K562 (cell line): ENCODE measurements around the gene DNAJC13. TPM values are rescaled to one million over a fixed set of nuclear protein-coding genes. Genes with fewer than 3 reads are reported as not detected.

ENCODE experiments used
- ATAC-seq: fragments of 200-7000 bp; cut with Tn5 transposase; 3 replicates; pipeline ENCODE4 v1.9.1; 2020; ENCODE audit warnings: moderate library complexity
- BruUV-seq: library from RNA; stranded (reverse); fragments of 400-500 nt; replicated peaks from 2 replicates; lab custom pipeline; 2021; lab: Mats Ljungman, UMichigan
- CTCF ChIA-PET: fragments of 300-600 bp; formaldehyde crosslinking; extraction: SDS; loops from one replicate; lab custom pipeline; 2021; ENCODE audit warnings: low intra/inter-chr PET ratio; lab: Yijun Ruan, JAX
- POLR2A ChIA-PET: fragments of 300-600, 350-650 bp; sonication (Branson Sonifier 250); formaldehyde crosslinking; extraction: SDS; loops from one replicate; lab custom pipeline; 2021; ENCODE audit warnings: antibody characterized with exemption, inconsistent platforms; lab: Yijun Ruan, JAX
- DNase-seq, 4 experiments: peaks; one replicate each; pipeline versions ENCODE4 v3.0.0 to v3.0.0-alpha.2; 2011 to 2018; ENCODE audit warnings: low spot score in 3 of 4, mixed read lengths in 3 of 4; ENCODE audit errors: extremely low read depth in 1 of 4
- FAIRE-seq: peaks from 2 replicates; lab custom pipeline; 2011; peaks lifted over from hg19 to GRCh38; lab: Jason Lieb, UNC
- H2AFZ ChIP-seq: 2 replicates; pipeline ENCODE4 v1.6.0; 2011; ENCODE audit warnings: low read depth, low read length, control low read depth, inconsistent platforms
- H3K27ac ChIP-seq: fragments of 200-600 bp; 3 replicates; pipeline ENCODE4 v1.8.0; 2011; ENCODE audit warnings: low read depth, mild to moderate bottlenecking, control low read depth, inconsistent platforms, low read length, moderate library complexity, mixed read lengths; ENCODE audit errors: extremely low read depth
- H3K27me3 ChIP-seq, 2 experiments: fragments of 300-600 bp in 1 of 2; 2 replicates in 1 of 2; 3 replicates in 1 of 2; pipeline versions ENCODE4 v1.6.0 to v1.8.0; 2011; ENCODE audit warnings: inconsistent platforms in 2 of 2, low read length in 2 of 2, mild to moderate bottlenecking in 1 of 2, mixed read lengths in 1 of 2, moderate library complexity in 1 of 2; ENCODE audit not compliant: control insufficient read depth in 2 of 2, insufficient read depth in 2 of 2
- H3K36me3 ChIP-seq: fragments of 300-600 bp; 3 replicates; pipeline ENCODE4 v1.8.0; 2011; ENCODE audit warnings: mild to moderate bottlenecking, low read length, inconsistent platforms; ENCODE audit not compliant: control insufficient read depth, insufficient read depth
- H3K4me1 ChIP-seq, 2 experiments: fragments of 200-600 bp in 1 of 2; replicated peaks in 1 of 2; 2 replicates in 1 of 2; 3 replicates in 1 of 2; pipeline versions ENCODE4 v1.5.1 to v1.8.0; 2011; ENCODE audit warnings: inconsistent platforms in 2 of 2, low read length in 2 of 2, mild to moderate bottlenecking in 1 of 2, mixed read lengths in 1 of 2, moderate library complexity in 1 of 2; ENCODE audit not compliant: control insufficient read depth in 2 of 2, insufficient read depth in 2 of 2
- H3K4me2 ChIP-seq: 2 replicates; pipeline ENCODE4 v1.6.1; 2011; ENCODE audit warnings: low read length, control low read depth, inconsistent platforms, mixed read lengths; ENCODE audit not compliant: insufficient read depth
- H3K4me3 ChIP-seq: fragments of 200-600 bp; sonication (generic), shearing (Covaris generic); 2 replicates; pipeline ENCODE4 v1.5.1; 2016; ENCODE audit warnings: control low read depth, inconsistent platforms
- H3K79me2 ChIP-seq: fragments of 200-600 bp; 3 replicates; pipeline ENCODE4 v1.8.0; 2011; ENCODE audit warnings: low read length, inconsistent platforms; ENCODE audit not compliant: control insufficient read depth, insufficient read depth
- H3K9ac ChIP-seq, 2 experiments: 2 replicates each; pipeline versions ENCODE4 v1.6.0 to v1.6.1; 2011; ENCODE audit warnings: low read depth in 2 of 2, low read length in 2 of 2, control low read depth in 1 of 2, inconsistent platforms in 1 of 2, mild to moderate bottlenecking in 1 of 2, mixed read lengths in 1 of 2; ENCODE audit not compliant: insufficient read depth in 1 of 2
- H3K9me1 ChIP-seq: one replicate; pipeline ENCODE4 v1.6.0; 2011; ENCODE audit warnings: inconsistent platforms, mild to moderate bottlenecking, low read length, moderate library complexity; ENCODE audit not compliant: control insufficient read depth, insufficient read depth
- H3K9me3 ChIP-seq: replicated peaks from 2 replicates; pipeline ENCODE4 v1.5.1; 2011; ENCODE audit warnings: low read depth, low read length, inconsistent platforms; ENCODE audit not compliant: control insufficient read depth, insufficient read depth
- H4K20me1 ChIP-seq: replicated peaks from 2 replicates; pipeline ENCODE4 v1.6.1; 2011; ENCODE audit warnings: low read length, inconsistent platforms, mixed read lengths; ENCODE audit not compliant: control insufficient read depth, insufficient read depth
- FOS ChIP-seq: IDR thresholded peaks from 3 replicates; pipeline ENCODE4 v1.6.1; 2011; ENCODE audit not compliant: insufficient read length; ENCODE audit errors: extremely low read depth
- ZNF431 ChIP-seq: sonication (generic); formaldehyde crosslinking; IDR thresholded peaks from 2 replicates; pipeline ENCODE4 v1.8.0; 2022; ENCODE audit warnings: mild to moderate bottlenecking, missing genetic modification reagents
- WGBS: fragments of 100-300 bp; shearing (Covaris generic); methylation state at CpG from one replicate; pipeline ENCODE4 v1.1.6; 2016; ENCODE audit warnings: low coverage, mixed read lengths; ENCODE audit not compliant: insufficient coverage; ENCODE audit errors: missing lambda C conversion rate; 5-methylcytosine and 5-hydroxymethylcytosine counted together
- in situ Hi-C: fragments of 300-500 bp; cut with MboI; formaldehyde crosslinking; loops from 4 replicates; pipeline ENCODE4 v1.15.0; 2018; ENCODE audit warnings: inconsistent platforms, mixed read lengths
- intact Hi-C: fragments of 100-400 bp; cut with micrococcal nuclease; formaldehyde crosslinking; loops from 2 replicates; pipeline ENCODE4 v1.14.2; 2022
- polyA plus RNA-seq, 8 experiments: library from polyadenylated mRNA; depleted of rRNA in 4 of 8; stranded (reverse) in 5 of 8; unstranded in 3 of 8; fragments of >200 nt; fragmentation: Nextera tagmentation in 2 of 8; fragmentation: Illumina TruSeq in 1 of 8; extraction: Ambion mirVana in 2 of 8; extraction: Trizol in 1 of 8; gene quantifications; 2 replicates each; pipeline versions ENCODE4 v1.2.1 to v1.2.3, GENCODE V29; 2011 to 2014; ENCODE audit warnings: inconsistent platforms in 1 of 8, missing spikeins in 1 of 8
- total RNA-seq, 7 experiments: library from RNA; depleted of rRNA in 6 of 7; stranded (reverse); fragments of >200 nt in 6 of 7; fragmentation: Illumina TruSeq in 2 of 7; extraction: Trizol in 2 of 7; gene quantifications; 2 replicates each; pipeline versions ENCODE4 v1.2.1 to v1.2.3, GENCODE V29; 2011 to 2021; ENCODE audit warnings: low replicate concordance in 1 of 7
- TF ChIP-seq, protein P1 (sequence below): IDR thresholded peaks from 3 replicates; pipeline ENCODE4 v1.6.1; 2011; ENCODE audit warnings: borderline replicate concordance, mild to moderate bottlenecking; ENCODE audit not compliant: insufficient read length, insufficient read depth
- TF ChIP-seq, protein P2 (sequence below): fragments of 250-450 bp; sonication (Bioruptor Pico); IDR thresholded peaks from 2 replicates; pipeline ENCODE4 v1.5.0; 2020; ENCODE audit warnings: mild to moderate bottlenecking, borderline replicate concordance

The DNAJC13 gene
- total and polyA plus RNA-seq, 9 of the 15 experiments (the other 6 are each of a cell fraction or from before 2014, with no cell fraction given), result 2.9 to 17.1 (median 10.2) TPM

DNA sequence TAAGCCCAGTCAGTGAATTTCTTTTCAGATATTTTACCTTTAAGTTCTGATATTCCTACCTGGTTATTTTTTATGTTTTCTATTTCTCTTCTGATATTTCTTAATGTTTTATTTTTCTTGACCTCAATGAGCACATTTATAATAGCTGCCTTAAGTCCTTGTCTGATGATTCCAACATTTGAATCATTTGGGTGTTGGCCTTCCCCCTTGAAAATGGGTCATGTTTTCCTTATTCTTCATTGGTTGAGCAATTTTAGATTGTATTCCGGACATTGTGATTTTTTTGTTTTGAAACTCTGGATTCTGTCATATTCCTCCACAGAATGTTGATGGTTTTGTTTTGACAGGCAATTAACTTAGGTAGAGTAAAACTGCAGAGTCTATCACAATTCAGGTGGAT lies 170.1 kb downstream of the DNAJC13 start:
- no peak overlapping the region for H2AFZ ChIP-seq
- DNase-seq (no peak), ATAC-seq (no peak)
- POLR2A ChIA-PET, result no interaction called here
- H3K79me2 ChIP-seq, result no peaks in the 10 kb centered on the region
- H3K4me2 ChIP-seq, result no peak overlapping the region
- no peaks in the 10 kb centered on the region for H3K27me3 ChIP-seq
- no peak overlapping the region for H3K4me3 ChIP-seq
- intact Hi-C loops, result no loop called here
- no peaks in the 10 kb centered on the region for H3K36me3 ChIP-seq
- 33% methylated on average over 1 of the region's 1 CpG for WGBS
- H3K4me1 ChIP-seq, result no peaks in the 10 kb centered on the region; a peak in 1 of 5 replicates
- H3K9me1 ChIP-seq, result no peaks in the 10 kb centered on the region
- TF ChIP-seq, protein P1, sequence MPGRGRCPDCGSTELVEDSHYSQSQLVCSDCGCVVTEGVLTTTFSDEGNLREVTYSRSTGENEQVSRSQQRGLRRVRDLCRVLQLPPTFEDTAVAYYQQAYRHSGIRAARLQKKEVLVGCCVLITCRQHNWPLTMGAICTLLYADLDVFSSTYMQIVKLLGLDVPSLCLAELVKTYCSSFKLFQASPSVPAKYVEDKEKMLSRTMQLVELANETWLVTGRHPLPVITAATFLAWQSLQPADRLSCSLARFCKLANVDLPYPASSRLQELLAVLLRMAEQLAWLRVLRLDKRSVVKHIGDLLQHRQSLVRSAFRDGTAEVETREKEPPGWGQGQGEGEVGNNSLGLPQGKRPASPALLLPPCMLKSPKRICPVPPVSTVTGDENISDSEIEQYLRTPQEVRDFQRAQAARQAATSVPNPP, result no peak
- TF ChIP-seq FOS, result no peak
- TF ChIP-seq ZNF431, result no peak
- TF ChIP-seq, protein P2, sequence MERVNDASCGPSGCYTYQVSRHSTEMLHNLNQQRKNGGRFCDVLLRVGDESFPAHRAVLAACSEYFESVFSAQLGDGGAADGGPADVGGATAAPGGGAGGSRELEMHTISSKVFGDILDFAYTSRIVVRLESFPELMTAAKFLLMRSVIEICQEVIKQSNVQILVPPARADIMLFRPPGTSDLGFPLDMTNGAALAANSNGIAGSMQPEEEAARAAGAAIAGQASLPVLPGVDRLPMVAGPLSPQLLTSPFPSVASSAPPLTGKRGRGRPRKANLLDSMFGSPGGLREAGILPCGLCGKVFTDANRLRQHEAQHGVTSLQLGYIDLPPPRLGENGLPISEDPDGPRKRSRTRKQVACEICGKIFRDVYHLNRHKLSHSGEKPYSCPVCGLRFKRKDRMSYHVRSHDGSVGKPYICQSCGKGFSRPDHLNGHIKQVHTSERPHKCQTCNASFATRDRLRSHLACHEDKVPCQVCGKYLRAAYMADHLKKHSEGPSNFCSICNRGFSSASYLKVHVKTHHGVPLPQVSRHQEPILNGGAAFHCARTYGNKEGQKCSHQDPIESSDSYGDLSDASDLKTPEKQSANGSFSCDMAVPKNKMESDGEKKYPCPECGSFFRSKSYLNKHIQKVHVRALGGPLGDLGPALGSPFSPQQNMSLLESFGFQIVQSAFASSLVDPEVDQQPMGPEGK (CRISPR knock-in tag), result no peak
- TF ChIP-seq, all 486 proteins: peak for 0
- H3K9me3 ChIP-seq, result no peaks in the 10 kb centered on the region
- BruUV-seq, result no TSS peak
- H4K20me1 ChIP-seq, result no peaks in the 10 kb centered on the region
- no peak for FAIRE-seq
- CTCF ChIA-PET, result no interaction called here
- no peak overlapping the region for H3K9ac ChIP-seq
- in situ Hi-C loops, result no loop called here
- no peak overlapping the region for H3K27ac ChIP-seq

Other genes with a start within 250 kb of the DNAJC13 start
- gene ACP3, start 100.1 kb upstream of the DNAJC13 start, total RNA-seq (2014; rRNA removed), result 1.1 TPM in 1 of 2 replicates, not detected in the other
- gene ACP3, start 100.1 kb upstream of the DNAJC13 start, total RNA-seq (2014; rRNA removed; fragmentation: Illumina TruSeq; extraction: Trizol), result 0.25 and 0.41 TPM in 2 replicates
- 0.33 and 0.49 TPM in 2 replicates for gene ACP3, start 100.1 kb upstream of the DNAJC13 start, total RNA-seq (2015; rRNA removed; fragmentation: Illumina TruSeq; extraction: Trizol)
- 0.18 TPM in 2 replicates for gene ACP3, start 100.1 kb upstream of the DNAJC13 start, total RNA-seq (2021)
- gene ACP3, start 100.1 kb upstream of the DNAJC13 start, polyA plus RNA-seq (2011; rRNA removed), result 0.08 and 0.22 TPM in 2 replicates
- 0.08 and 0.21 TPM in 2 replicates for gene ACP3, start 100.1 kb upstream of the DNAJC13 start, polyA plus RNA-seq (2014; fragmentation: Illumina TruSeq; extraction: Trizol)
- gene ACP3, start 100.1 kb upstream of the DNAJC13 start, polyA plus RNA-seq (2014; fragmentation: Nextera tagmentation; extraction: Ambion mirVana), result under 1 TPM; 0.20 to 0.25 TPM
- gene ACP3, start 100.1 kb upstream of the DNAJC13 start, polyA plus RNA-seq (2014; rRNA removed), result 0.19 and 0.43 TPM in 2 replicates
- gene ACKR4, start 179.8 kb downstream of the DNAJC13 start, total RNA-seq (2014; rRNA removed), result not detected in 2 replicates
- gene ACKR4, start 179.8 kb downstream of the DNAJC13 start, total RNA-seq (2014; rRNA removed; fragmentation: Illumina TruSeq; extraction: Trizol), result not detected in 2 replicates
- not detected in 2 replicates for gene ACKR4, start 179.8 kb downstream of the DNAJC13 start, total RNA-seq (2015; rRNA removed; fragmentation: Illumina TruSeq; extraction: Trizol)
- gene ACKR4, start 179.8 kb downstream of the DNAJC13 start, total RNA-seq (2021), result not detected in 2 replicates
- 0.04 TPM in 1 of 2 replicates, not detected in the other for gene ACKR4, start 179.8 kb downstream of the DNAJC13 start, polyA plus RNA-seq (2011; rRNA removed)
- gene ACKR4, start 179.8 kb downstream of the DNAJC13 start, polyA plus RNA-seq (2014; fragmentation: Illumina TruSeq; extraction: Trizol), result not detected in 2 replicates
- under 1 TPM in 1 of 2 experiments, not detected in 1; 0.06 TPM for gene ACKR4, start 179.8 kb downstream of the DNAJC13 start, polyA plus RNA-seq (2014; fragmentation: Nextera tagmentation; extraction: Ambion mirVana)
- gene ACKR4, start 179.8 kb downstream of the DNAJC13 start, polyA plus RNA-seq (2014; rRNA removed), result not detected in 2 replicates
- gene ACAD11, start 242.3 kb downstream of the DNAJC13 start, total RNA-seq (2014; rRNA removed), result 4.0 and 6.0 TPM in 2 replicates
- gene ACAD11, start 242.3 kb downstream of the DNAJC13 start, total RNA-seq (2014; rRNA removed; fragmentation: Illumina TruSeq; extraction: Trizol), result 3.5 and 4.2 TPM in 2 replicates
- 3.8 and 4.3 TPM in 2 replicates for gene ACAD11, start 242.3 kb downstream of the DNAJC13 start, total RNA-seq (2015; rRNA removed; fragmentation: Illumina TruSeq; extraction: Trizol)
- gene ACAD11, start 242.3 kb downstream of the DNAJC13 start, total RNA-seq (2021), result 3.4 and 3.7 TPM in 2 replicates
- gene ACAD11, start 242.3 kb downstream of the DNAJC13 start, polyA plus RNA-seq (2011; rRNA removed), result 8.4 and 8.7 TPM in 2 replicates
- gene ACAD11, start 242.3 kb downstream of the DNAJC13 start, polyA plus RNA-seq (2014; fragmentation: Illumina TruSeq; extraction: Trizol), result 3.6 and 5.0 TPM in 2 replicates
- gene ACAD11, start 242.3 kb downstream of the DNAJC13 start, polyA plus RNA-seq (2014; fragmentation: Nextera tagmentation; extraction: Ambion mirVana), result 1 to 10 TPM; 1.3 to 2.1 TPM
- 6.3 and 7.4 TPM in 2 replicates for gene ACAD11, start 242.3 kb downstream of the DNAJC13 start, polyA plus RNA-seq (2014; rRNA removed)
- 71.1 and 81.2 TPM in 2 replicates for gene UBA5, start 242.8 kb downstream of the DNAJC13 start, total RNA-seq (2014; rRNA removed)
- gene UBA5, start 242.8 kb downstream of the DNAJC13 start, total RNA-seq (2014; rRNA removed; fragmentation: Illumina TruSeq; extraction: Trizol), result 27.6 and 32.8 TPM in 2 replicates
- gene UBA5, start 242.8 kb downstream of the DNAJC13 start, total RNA-seq (2015; rRNA removed; fragmentation: Illumina TruSeq; extraction: Trizol), result 28.9 and 29.1 TPM in 2 replicates
- 32.1 and 36.6 TPM in 2 replicates for gene UBA5, start 242.8 kb downstream of the DNAJC13 start, total RNA-seq (2021)
- gene UBA5, start 242.8 kb downstream of the DNAJC13 start, polyA plus RNA-seq (2011; rRNA removed), result 41.4 and 53.9 TPM in 2 replicates
- gene UBA5, start 242.8 kb downstream of the DNAJC13 start, polyA plus RNA-seq (2014; fragmentation: Illumina TruSeq; extraction: Trizol), result 28.0 and 29.4 TPM in 2 replicates
- 1 to 10 TPM; 8.1 TPM for gene UBA5, start 242.8 kb downstream of the DNAJC13 start, polyA plus RNA-seq (2014; fragmentation: Nextera tagmentation; extraction: Ambion mirVana)
- 60.5 and 78.6 TPM in 2 replicates for gene UBA5, start 242.8 kb downstream of the DNAJC13 start, polyA plus RNA-seq (2014; rRNA removed)